ENCODE data around the gene SYNPO. TPM values are rescaled to one million over a fixed set of nuclear protein-coding genes. Genes with fewer than 3 reads are reported as not detected.

The SYNPO gene
- total RNA-seq, 4 donors from 2014 or later, result 20.4 to 54.0 (median 39.3) TPM

DNA sequence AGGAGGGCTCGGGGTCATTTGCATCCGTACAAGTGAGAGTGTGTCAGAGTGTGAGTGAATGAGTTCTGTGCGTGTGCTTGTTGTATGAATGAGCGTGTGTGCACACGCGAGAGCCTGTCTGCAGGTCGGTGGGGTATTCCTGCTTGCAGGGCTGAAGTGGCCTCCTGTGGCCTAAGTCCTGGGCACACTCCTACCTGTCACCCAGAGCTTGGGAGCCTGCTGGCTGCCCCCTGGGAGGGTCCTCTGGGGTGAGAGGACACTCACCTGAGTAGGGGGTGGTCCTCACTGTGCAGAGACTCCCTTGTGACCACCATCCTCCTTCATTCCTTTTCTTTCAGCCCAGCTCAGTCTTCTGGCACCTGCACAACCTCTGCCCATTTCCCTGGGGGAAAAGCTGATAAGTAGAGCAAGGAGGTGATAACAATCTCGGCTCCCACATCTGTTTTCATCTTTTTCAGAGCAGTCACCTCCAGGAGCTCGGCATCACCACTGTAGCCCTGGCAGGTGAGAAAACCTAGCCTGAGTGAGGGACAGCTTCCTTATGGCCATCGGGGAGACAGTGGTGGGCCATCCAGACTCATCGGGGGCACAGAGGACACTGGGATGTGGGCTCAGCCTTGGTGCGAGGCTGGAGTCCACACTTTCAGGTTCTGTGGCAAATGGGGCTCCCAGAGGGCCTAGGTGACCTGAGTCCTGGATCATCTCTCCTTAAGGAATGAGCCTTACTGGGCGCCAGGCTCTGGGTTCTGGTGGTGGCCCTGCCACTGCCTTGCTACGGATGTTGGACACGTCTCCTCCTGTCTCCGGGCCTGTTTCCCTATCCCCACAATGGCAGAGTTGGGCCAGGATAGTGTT is 38.7 kb upstream of the SYNPO start:
- Histone ChIP-seq H3K4me1 (peaks cover 30 to 49% (median 32%) of the 10 kb centered on the region in 4 donors), H3K9me3 (no peaks in the 10 kb centered on the region), H3K27me3 (no peaks in the 10 kb centered on the region), H3K4me3 (peak overlapping the region in 1 of 4 donors; percentile 1), H3K27ac (replicated peaks in 1 of 4) (peak overlapping the region in 3 of 4 donors; percentile 39 to 54 (median 51)), H3K36me3 (no peaks in the 10 kb centered on the region)
- TF ChIP-seq EP300 (IDR thresholded peaks at IDR 0.05) (no peak), POLR2A (IDR thresholded peaks at IDR 0.05; ENCODE audit: low read depth) (no peak), POLR2AphosphoS5 (IDR thresholded peaks at IDR 0.05) (no peak)
- TF ChIP-seq, protein P1, sequence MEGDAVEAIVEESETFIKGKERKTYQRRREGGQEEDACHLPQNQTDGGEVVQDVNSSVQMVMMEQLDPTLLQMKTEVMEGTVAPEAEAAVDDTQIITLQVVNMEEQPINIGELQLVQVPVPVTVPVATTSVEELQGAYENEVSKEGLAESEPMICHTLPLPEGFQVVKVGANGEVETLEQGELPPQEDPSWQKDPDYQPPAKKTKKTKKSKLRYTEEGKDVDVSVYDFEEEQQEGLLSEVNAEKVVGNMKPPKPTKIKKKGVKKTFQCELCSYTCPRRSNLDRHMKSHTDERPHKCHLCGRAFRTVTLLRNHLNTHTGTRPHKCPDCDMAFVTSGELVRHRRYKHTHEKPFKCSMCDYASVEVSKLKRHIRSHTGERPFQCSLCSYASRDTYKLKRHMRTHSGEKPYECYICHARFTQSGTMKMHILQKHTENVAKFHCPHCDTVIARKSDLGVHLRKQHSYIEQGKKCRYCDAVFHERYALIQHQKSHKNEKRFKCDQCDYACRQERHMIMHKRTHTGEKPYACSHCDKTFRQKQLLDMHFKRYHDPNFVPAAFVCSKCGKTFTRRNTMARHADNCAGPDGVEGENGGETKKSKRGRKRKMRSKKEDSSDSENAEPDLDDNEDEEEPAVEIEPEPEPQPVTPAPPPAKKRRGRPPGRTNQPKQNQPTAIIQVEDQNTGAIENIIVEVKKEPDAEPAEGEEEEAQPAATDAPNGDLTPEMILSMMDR (IDR thresholded peaks at IDR 0.05), result no peak
- intact Hi-C loops (cut with DNase I), result no loop called here
- no peak for DNase-seq (ENCODE audit: extremely low spot score)
- 84% methylated on average over 14 of the region's 16 CpGs for WGBS

DNA sequence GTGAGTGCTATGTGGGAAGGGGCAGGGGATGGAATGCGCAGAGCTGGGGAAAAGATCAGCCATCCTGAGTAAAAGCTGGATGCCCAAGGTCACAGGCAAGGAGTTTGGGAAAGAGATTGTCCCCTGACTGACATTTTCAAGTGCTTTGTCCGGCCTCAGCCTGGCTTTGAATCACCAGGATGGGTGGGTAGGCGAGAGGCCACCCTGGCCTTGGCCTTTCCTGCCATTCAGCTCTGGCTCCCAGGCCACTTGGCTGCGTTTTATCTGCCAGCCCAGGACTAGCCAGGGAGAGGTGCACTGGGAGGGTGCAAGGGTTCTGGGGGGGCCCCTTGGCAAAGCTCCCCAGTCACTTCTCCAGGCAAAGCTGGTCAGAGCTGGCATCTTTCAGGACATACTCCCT is 37.4 kb upstream of the SYNPO start:
- WGBS, result 81% methylated on average over 4 of the region's 4 CpGs
- intact Hi-C loops (cut with DNase I), result no loop called here

DNA sequence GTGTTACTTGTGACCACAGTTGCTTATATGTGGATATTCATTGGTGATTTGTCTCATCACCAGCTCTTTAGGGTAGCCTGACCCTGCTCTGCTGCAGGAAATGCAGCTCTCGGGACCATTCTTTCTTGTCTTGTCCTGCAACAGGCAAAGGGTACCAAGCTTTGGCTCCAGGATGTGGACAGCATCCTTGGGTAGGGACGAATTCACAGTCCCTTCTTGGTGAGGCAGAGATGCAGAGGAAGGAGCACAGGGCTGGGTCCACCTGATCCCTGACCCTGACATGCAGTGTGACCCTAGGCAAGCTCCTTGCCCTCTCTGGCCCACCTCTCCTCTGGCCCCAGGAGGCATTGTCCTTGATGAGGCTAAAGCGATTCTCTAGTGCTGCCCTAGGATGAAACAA is 37.0 kb upstream of the SYNPO start:
- WGBS, result 90% methylated on average over 3 of the region's 3 CpGs
- no peak overlapping the region for H3K27ac ChIP-seq (replicated peaks in 1 of 4)
- no peaks in the 10 kb centered on the region for H3K36me3 ChIP-seq
- no peak overlapping the region for H3K4me3 ChIP-seq
- H3K9me3 ChIP-seq, result no peaks in the 10 kb centered on the region
- intact Hi-C loops (cut with DNase I), result no loop called here
- H3K4me1 ChIP-seq, result peaks cover 30 to 53% (median 32%) of the 10 kb centered on the region in 4 donors
- no peaks in the 10 kb centered on the region for H3K27me3 ChIP-seq
- TF ChIP-seq POLR2A (IDR thresholded peaks at IDR 0.05; ENCODE audit: low read depth) (no peak), EP300 (IDR thresholded peaks at IDR 0.05) (no peak), POLR2AphosphoS5 (IDR thresholded peaks at IDR 0.05) (no peak)
- TF ChIP-seq, protein P1 (IDR thresholded peaks at IDR 0.05), result no peak
- DNase-seq (ENCODE audit: extremely low spot score), result no peak

More for the DNA sequence above, 37.4 kb upstream of the SYNPO start:
- Histone ChIP-seq H3K4me1 (peaks cover 30 to 49% (median 32%) of the 10 kb centered on the region in 4 donors), H3K27ac (replicated peaks in 1 of 4) (peak overlapping the region in 1 of 4 donors; percentile 31), H3K27me3 (no peaks in the 10 kb centered on the region), H3K4me3 (no peak overlapping the region), H3K9me3 (no peaks in the 10 kb centered on the region), H3K36me3 (no peaks in the 10 kb centered on the region)
- no peak for DNase-seq (ENCODE audit: extremely low spot score)
- TF ChIP-seq, protein P1 (IDR thresholded peaks at IDR 0.05), result no peak
- TF ChIP-seq POLR2AphosphoS5 (IDR thresholded peaks at IDR 0.05) (no peak), EP300 (IDR thresholded peaks at IDR 0.05) (no peak), POLR2A (IDR thresholded peaks at IDR 0.05; ENCODE audit: low read depth) (no peak)

DNA sequence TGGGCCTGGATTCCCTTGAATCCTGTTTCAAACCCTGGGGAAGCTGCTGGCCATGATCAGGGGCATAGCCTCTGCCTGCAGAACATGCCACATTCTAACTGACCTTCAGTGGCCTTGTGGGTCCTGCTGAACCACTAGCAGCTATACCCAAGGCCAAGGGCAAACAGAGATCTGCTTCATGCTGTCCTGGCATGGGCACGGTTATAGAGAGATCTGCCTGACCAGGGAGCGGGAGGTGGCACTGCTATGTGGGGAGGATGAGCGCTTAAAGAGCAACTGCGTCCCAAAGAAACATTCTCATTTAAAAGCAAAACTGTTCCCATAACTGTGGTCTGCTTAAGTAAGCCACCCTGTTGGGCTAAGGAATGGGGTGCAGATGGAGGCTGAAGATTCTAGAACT is 36.5 kb upstream of the SYNPO start:
- Histone ChIP-seq H3K4me3 (no peak overlapping the region), H3K9me3 (no peaks in the 10 kb centered on the region), H3K27me3 (no peaks in the 10 kb centered on the region), H3K36me3 (no peaks in the 10 kb centered on the region), H3K27ac (replicated peaks in 1 of 4) (no peak overlapping the region), H3K4me1 (peaks cover 25 to 48% (median 32%) of the 10 kb centered on the region in 4 donors)
- intact Hi-C loops (cut with DNase I), result no loop called here
- WGBS, result 97% methylated on average over 4 of the region's 4 CpGs
- TF ChIP-seq EP300 (IDR thresholded peaks at IDR 0.05) (no peak), POLR2A (IDR thresholded peaks at IDR 0.05; ENCODE audit: low read depth) (no peak), POLR2AphosphoS5 (IDR thresholded peaks at IDR 0.05) (no peak)
- TF ChIP-seq, protein P1 (IDR thresholded peaks at IDR 0.05), result no peak
- DNase-seq (ENCODE audit: extremely low spot score), result no peak
